Neuronal stem cell (in vitro differentiated cells): ENCODE data around the gene NUP98.
"Not testable (repeated sequence)": the region's sequence is repeated elsewhere in the genome, so short reads cannot be mapped to it uniquely, and the experiment has no call there.

Source experiments
- DNase-seq: peaks from one replicate; pipeline ENCODE4 v3.0.0-alpha.2; 2013; ENCODE audit warnings: low spot score
- H2AFZ ChIP-seq: one replicate; pipeline ENCODE4 v1.6.1; 2013; ENCODE audit warnings: mild to moderate bottlenecking, low read length, inconsistent platforms
- H2AK5ac ChIP-seq: 2 replicates; pipeline ENCODE4 v1.6.1; 2013; ENCODE audit warnings: low read depth, mild to moderate bottlenecking, inconsistent platforms, low read length, moderate library complexity, mixed read lengths
- H2BK120ac ChIP-seq: 2 replicates; pipeline ENCODE4 v1.6.1; 2013; ENCODE audit warnings: low read depth, mild to moderate bottlenecking, inconsistent platforms, low read length, moderate library complexity, mixed read lengths
- H2BK12ac ChIP-seq: one replicate; pipeline ENCODE4 v1.6.1; 2013; ENCODE audit warnings: low read length, inconsistent platforms
- H2BK15ac ChIP-seq: 2 replicates; pipeline ENCODE4 v1.6.1; 2013; ENCODE audit warnings: mild to moderate bottlenecking, low read length, inconsistent platforms, mixed read lengths
- H2BK5ac ChIP-seq: one replicate; pipeline ENCODE4 v1.6.1; 2013; ENCODE audit warnings: inconsistent platforms, mild to moderate bottlenecking, low read length, moderate library complexity
- H3K14ac ChIP-seq: one replicate; pipeline ENCODE4 v1.6.1; 2013; ENCODE audit warnings: low read length, inconsistent platforms
- H3K18ac ChIP-seq: 2 replicates; pipeline ENCODE4 v1.6.1; 2013; ENCODE audit warnings: low read length, inconsistent platforms
- H3K23ac ChIP-seq: 2 replicates; pipeline ENCODE4 v1.6.1; 2013; ENCODE audit warnings: low read depth, mild to moderate bottlenecking, mixed read lengths, low read length, inconsistent platforms; ENCODE audit not compliant: poor library complexity
- H3K27ac ChIP-seq: replicated peaks from 3 replicates; pipeline ENCODE4 v1.5.1; 2013; ENCODE audit warnings: low read length, inconsistent platforms
- H3K27me3 ChIP-seq, 3 experiments: 2 replicates each; pipeline ENCODE4 v1.6.1; 2013; ENCODE audit warnings: low read length in 3 of 3, mild to moderate bottlenecking in 2 of 3, inconsistent platforms in 1 of 3, low read depth in 1 of 3, mixed read lengths in 1 of 3, moderate library complexity in 1 of 3; ENCODE audit not compliant: control insufficient read depth in 3 of 3, insufficient read depth in 3 of 3
- H3K36me3 ChIP-seq, 2 donors: replicated peaks in 1 of 2; 2 replicates each; pipeline ENCODE4 v1.6.1; 2013; ENCODE audit warnings: low read length in 2 of 2; ENCODE audit not compliant: control insufficient read depth in 2 of 2, insufficient read depth in 2 of 2
- H3K4ac ChIP-seq: 2 replicates; pipeline ENCODE4 v1.6.1; 2013; ENCODE audit warnings: inconsistent platforms, mild to moderate bottlenecking, low read length, moderate library complexity
- H3K4me1 ChIP-seq, 2 donors: 1 replicate in 1 of 2; 2 replicates in 1 of 2; pipeline ENCODE4 v1.6.1; 2013; ENCODE audit warnings: low read length in 2 of 2, low read depth in 1 of 2; ENCODE audit not compliant: control insufficient read depth in 2 of 2, insufficient read depth in 1 of 2
- H3K4me2 ChIP-seq: one replicate; pipeline ENCODE4 v1.6.1; 2013; ENCODE audit warnings: mild to moderate bottlenecking, low read length, inconsistent platforms; ENCODE audit not compliant: insufficient read depth, poor library complexity, severe bottlenecking
- H3K4me3 ChIP-seq, 2 donors: 2 replicates each; pipeline ENCODE4 v1.5.1; 2013; ENCODE audit warnings: low read length in 2 of 2, mild to moderate bottlenecking in 2 of 2, inconsistent platforms in 1 of 2, moderate library complexity in 1 of 2
- H3K79me1 ChIP-seq: one replicate; pipeline ENCODE4 v1.6.1; 2013; ENCODE audit warnings: low read depth, mild to moderate bottlenecking, inconsistent platforms, low read length, moderate library complexity
- H3K9ac ChIP-seq: one replicate; pipeline ENCODE4 v1.6.1; 2013; ENCODE audit warnings: mild to moderate bottlenecking, low read depth, low read length, inconsistent platforms; ENCODE audit not compliant: poor library complexity
- H3K9me3 ChIP-seq, 2 donors: replicated peaks in 1 of 2; 2 replicates each; pipeline versions ENCODE3 to v1.6.1; 2013; ENCODE audit warnings: low read length in 2 of 2, mild to moderate bottlenecking in 2 of 2, inconsistent platforms in 1 of 2, low read depth in 1 of 2, mixed read lengths in 1 of 2, moderate library complexity in 1 of 2; ENCODE audit not compliant: control insufficient read depth in 2 of 2, insufficient read depth in 1 of 2
- H4K8ac ChIP-seq: one replicate; pipeline ENCODE4 v1.6.1; 2013; ENCODE audit warnings: low read depth, mild to moderate bottlenecking, inconsistent platforms, low read length, moderate library complexity
- H4K91ac ChIP-seq: one replicate; pipeline ENCODE4 v1.6.1; 2013; ENCODE audit warnings: low read length, low read depth, mild to moderate bottlenecking, inconsistent platforms; ENCODE audit not compliant: poor library complexity
- WGBS, 2 donors: extraction: QIAGEN DNeasy Blood & Tissue Kit; methylation state at CpG; one replicate each; pipeline ENCODE4 v1.1.7; 2013; ENCODE audit warnings: missing lambda C conversion rate in 2 of 2, mixed read lengths in 1 of 2; ENCODE audit not compliant: insufficient read length in 2 of 2, insufficient replicate concordance in 1 of 2; ENCODE audit errors: extremely low coverage in 2 of 2; 5-methylcytosine and 5-hydroxymethylcytosine counted together

Gene NUP98

GRCh38 chr11:3766836-3767235 is 30.5 kb downstream of the NUP98 start:
- not testable (repeated sequence) for H2AFZ ChIP-seq, H3K14ac ChIP-seq, DNase-seq, H3K18ac ChIP-seq, H4K91ac ChIP-seq, H2BK12ac ChIP-seq, H3K23ac ChIP-seq, H3K4me2 ChIP-seq, H3K4me3 ChIP-seq, H2BK5ac ChIP-seq, H2AK5ac ChIP-seq, H3K79me1 ChIP-seq, H3K9me3 ChIP-seq, H2BK120ac ChIP-seq, H3K27me3 ChIP-seq, H3K4ac ChIP-seq, H3K9ac ChIP-seq, H3K4me1 ChIP-seq, H4K8ac ChIP-seq, H2BK15ac ChIP-seq, H3K27ac ChIP-seq
- peaks cover 36 to 100% of the 10 kb centered on the region in 2 donors for H3K36me3 ChIP-seq
- no CpG with 5 or more reads among the region's 9 CpGs for WGBS, 2 donors

GRCh38 chr11:3764266-3764665 is 33.1 kb downstream of the NUP98 start:
- Histone ChIP-seq H3K9ac (no peak overlapping the region), H2BK5ac (no peak overlapping the region), H3K18ac (no peak overlapping the region), H2BK120ac (no peak overlapping the region), H2BK12ac (no peak overlapping the region), H4K8ac (no peak overlapping the region), H3K36me3 (peaks cover 28 to 100% of the 10 kb centered on the region in 2 donors), H4K91ac (no peak overlapping the region), H2AFZ (no peak overlapping the region), H3K14ac (no peak overlapping the region), H3K4me1 (no peaks in the 10 kb centered on the region), H3K9me3 (no peaks in the 10 kb centered on the region), H3K4ac (no peak overlapping the region), H2AK5ac (no peak overlapping the region), H3K4me2 (no peak overlapping the region), H2BK15ac (no peak overlapping the region), H3K23ac (no peak overlapping the region), H3K4me3 (no peak overlapping the region), H3K27me3 (no peaks in the 10 kb centered on the region), H3K79me1 (no peaks in the 10 kb centered on the region), H3K27ac (no peak overlapping the region)
- no CpG with 5 or more reads among the region's 4 CpGs for WGBS, 2 donors
- DNase-seq = no peak

DNA sequence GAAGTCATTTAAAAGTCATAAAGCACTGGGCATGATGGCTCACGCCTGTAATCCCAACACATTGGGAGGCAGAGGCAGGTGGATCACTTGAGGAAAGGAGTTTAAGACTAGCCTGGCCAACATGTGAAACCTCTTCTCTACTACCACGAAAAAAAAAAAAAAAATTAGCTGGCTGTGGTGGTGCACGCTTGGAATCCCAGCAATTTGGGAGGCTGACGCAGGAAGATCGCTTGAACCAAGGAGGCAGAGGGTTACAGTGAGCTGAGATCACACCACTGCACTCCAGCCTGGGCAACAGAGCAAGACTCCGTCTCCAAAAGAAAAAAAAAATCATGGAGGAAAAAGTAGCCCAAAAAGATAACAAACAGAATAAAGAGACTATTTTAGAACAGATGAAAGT is 42.2 kb downstream of the NUP98 start:
- H3K36me3 ChIP-seq = peaks cover 31 to 97% of the 10 kb centered on the region in 2 donors
- no peak overlapping the region for H3K9ac ChIP-seq
- H2BK15ac ChIP-seq = no peak overlapping the region

DNA sequence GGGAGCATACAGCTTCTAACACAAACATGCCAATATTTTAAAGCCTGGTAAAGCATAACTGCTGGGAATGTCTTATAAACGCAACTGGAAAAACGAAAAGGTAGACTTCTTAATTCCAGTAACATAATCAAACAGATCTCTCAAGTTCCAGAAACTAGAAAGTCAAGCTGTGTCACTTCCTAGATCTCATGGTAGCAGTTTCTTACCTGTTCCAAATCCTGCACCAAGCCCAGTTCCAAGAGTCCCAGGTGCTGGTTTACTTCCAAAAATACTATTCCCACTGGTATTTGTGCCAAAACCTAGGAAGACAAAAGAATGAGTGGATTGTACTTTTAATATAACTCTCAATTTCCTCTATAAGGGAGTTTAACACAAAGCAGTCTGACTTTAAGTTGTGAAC is 44.2 kb downstream of the NUP98 start:
- no peak overlapping the region for H3K4ac ChIP-seq
- H2AFZ ChIP-seq = no peak overlapping the region
- H3K4me1 ChIP-seq = no peaks in the 10 kb centered on the region
- H3K27me3 ChIP-seq = no peaks in the 10 kb centered on the region
- H3K4me3 ChIP-seq = no peak overlapping the region
- H2AK5ac ChIP-seq = no peak overlapping the region
- no peak overlapping the region for H3K4me2 ChIP-seq
- H3K23ac ChIP-seq = no peak overlapping the region
- no peak overlapping the region for H2BK15ac ChIP-seq
- no peak overlapping the region for H2BK5ac ChIP-seq
- DNase-seq = no peak
- H4K8ac ChIP-seq = no peak overlapping the region
- peaks cover 24 to 93% of the 10 kb centered on the region in 2 donors for H3K36me3 ChIP-seq
- H3K14ac ChIP-seq = no peak overlapping the region
- no peak overlapping the region for H3K27ac ChIP-seq
- H2BK120ac ChIP-seq = no peak overlapping the region
- H3K18ac ChIP-seq = no peak overlapping the region
- H4K91ac ChIP-seq = no peak overlapping the region
- no peak overlapping the region for H3K9ac ChIP-seq
- H2BK12ac ChIP-seq = no peak overlapping the region
- H3K79me1 ChIP-seq = peaks cover 1% of the 10 kb centered on the region
- no CpG with 5 or more reads among the region's 2 CpGs for WGBS, 2 donors
- no peaks in the 10 kb centered on the region for H3K9me3 ChIP-seq

More for the DNA sequence above, 42.2 kb downstream of the NUP98 start:
- H2BK120ac ChIP-seq = no peak overlapping the region
- no peak overlapping the region for H2AFZ ChIP-seq
- no peak overlapping the region for H2BK12ac ChIP-seq
- no peak overlapping the region for H2AK5ac ChIP-seq
- H3K4me3 ChIP-seq = no peak overlapping the region
- no peak overlapping the region for H2BK5ac ChIP-seq
- no peak overlapping the region for H3K4ac ChIP-seq
- no peak overlapping the region for H4K8ac ChIP-seq
- H3K4me2 ChIP-seq = no peak overlapping the region
- H3K27ac ChIP-seq = no peak overlapping the region
- H3K18ac ChIP-seq = no peak overlapping the region
- H3K9me3 ChIP-seq = no peaks in the 10 kb centered on the region
- peaks cover under 1% of the 10 kb centered on the region for H3K79me1 ChIP-seq
- H3K4me1 ChIP-seq = no peaks in the 10 kb centered on the region
- no peak overlapping the region for H3K23ac ChIP-seq
- no peak overlapping the region for H4K91ac ChIP-seq
- no CpG with 5 or more reads among the region's 6 CpGs for WGBS, 2 donors
- no peak for DNase-seq
- H3K14ac ChIP-seq = no peak overlapping the region
- H3K27me3 ChIP-seq = no peaks in the 10 kb centered on the region
